Measurements from ENCODE around the gene BACH2.

The BACH2 gene

GRCh38 chr6:90277302-90278011 lies 19.2 kb downstream of the BACH2 start:
- no peak for ATAC-seq

DNA sequence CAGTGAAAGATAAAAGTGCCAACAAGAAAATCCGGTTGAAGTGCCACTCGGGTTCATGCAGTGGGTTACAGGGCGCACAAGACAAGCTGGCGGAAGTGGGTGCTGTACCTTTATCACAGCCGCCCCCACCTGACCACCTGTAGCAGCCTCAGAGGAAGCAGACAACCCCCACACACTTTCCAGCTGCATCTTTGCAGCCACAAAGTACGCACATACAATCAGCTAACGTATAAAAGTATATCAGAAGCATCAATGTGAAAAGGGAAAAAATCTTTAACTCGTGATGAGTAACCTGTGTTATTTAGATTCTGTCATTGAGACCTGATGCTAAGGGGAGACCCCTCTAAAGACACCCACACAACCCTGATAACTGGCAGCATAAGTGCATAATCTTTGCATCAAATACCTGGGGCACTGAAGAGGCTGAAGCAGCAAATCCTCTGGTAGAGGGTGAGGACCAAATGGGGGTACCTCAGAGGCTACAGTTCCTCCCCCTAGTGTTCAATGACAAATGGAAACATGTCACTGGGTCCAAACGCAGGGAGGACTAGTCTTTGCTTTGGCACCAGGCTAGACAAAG lies 22.1 kb downstream of the BACH2 start:
- ATAC-seq, result peak; percentile 96

- ATAC-seq, result no peak
These were observed 22.8 kb downstream of the BACH2 start for GRCh38 chr6:90273863-90274262.

DNA sequence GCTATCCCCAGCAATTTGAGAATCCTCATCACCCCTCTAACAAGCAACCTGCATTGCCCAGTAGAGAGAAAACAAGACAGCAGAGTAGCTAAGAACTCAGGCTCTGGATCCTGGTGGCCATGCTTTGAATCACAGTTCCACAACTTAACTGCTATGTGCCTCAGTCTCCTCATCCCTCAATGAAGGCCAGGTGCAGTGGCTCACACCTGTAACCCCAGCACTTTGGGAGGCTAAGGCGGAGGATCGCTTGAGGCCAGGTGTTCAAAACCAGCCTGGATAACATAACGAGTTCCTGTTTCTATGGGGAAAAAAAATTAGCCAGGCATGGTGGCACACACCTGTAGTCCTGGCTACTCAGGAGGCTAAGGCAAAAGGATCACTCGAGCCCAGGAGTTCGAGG lies 23.7 kb downstream of the BACH2 start:
- ATAC-seq, result no peak

- no peak for ATAC-seq
These were observed 24.8 kb downstream of the BACH2 start for GRCh38 chr6:90271831-90272230.

- ATAC-seq, result no peak
These were observed 27.3 kb downstream of the BACH2 start for GRCh38 chr6:90269334-90269733.

DNA sequence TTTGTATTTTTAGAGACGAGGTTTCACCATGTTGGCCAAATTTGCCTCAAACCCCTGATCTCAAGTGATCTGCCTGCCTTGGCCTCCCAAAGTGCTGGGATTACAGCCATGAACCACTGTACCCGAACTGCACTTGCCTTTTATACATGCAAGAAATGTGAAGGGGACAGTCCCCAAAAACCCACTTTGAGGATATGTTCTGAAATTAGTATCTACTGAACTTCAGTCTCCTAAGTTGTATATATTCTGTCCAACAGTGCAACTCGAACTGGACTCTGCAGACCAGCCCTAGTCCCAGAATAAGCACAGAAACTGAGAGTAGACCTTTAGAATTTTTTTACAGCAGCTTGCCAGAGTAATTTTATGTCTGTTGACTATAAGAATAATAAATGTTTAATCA lies 28.5 kb downstream of the BACH2 start:
- ATAC-seq, result peak in 1 of 2 donors; percentile 35

DNA sequence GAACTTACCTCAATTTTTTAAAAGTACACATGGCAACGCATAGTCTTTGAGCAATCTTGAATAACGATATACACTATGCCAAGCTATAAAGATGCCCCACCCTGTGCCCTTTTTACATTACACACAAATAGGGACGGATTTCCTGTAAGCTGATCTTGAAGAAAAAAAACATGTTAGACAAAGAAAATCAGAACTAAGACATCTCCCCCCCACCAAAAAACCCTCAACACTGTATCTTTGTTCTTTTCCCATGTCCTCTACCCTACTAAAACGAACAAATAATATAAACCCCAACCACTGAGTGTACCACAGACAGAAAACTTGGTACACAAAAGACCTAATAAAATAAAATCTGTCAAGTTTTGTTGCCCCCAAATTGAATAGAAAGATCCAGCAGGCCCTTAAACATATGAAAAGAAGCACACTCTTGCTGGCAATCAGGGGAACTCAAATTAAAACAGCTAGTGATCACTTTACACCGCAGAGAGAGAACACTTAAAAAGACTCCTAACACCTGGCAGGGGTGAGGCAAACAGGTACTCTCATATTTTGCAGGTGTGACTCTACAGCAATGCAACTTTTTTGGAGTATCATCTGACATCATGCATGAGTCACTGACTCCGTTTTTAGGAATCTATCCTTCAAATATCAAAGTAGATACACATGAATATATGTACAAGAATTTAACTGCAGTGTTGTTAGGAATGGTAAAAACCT lies 29.6 kb downstream of the BACH2 start:
- peak; percentile 72 to 79 for ATAC-seq

DNA sequence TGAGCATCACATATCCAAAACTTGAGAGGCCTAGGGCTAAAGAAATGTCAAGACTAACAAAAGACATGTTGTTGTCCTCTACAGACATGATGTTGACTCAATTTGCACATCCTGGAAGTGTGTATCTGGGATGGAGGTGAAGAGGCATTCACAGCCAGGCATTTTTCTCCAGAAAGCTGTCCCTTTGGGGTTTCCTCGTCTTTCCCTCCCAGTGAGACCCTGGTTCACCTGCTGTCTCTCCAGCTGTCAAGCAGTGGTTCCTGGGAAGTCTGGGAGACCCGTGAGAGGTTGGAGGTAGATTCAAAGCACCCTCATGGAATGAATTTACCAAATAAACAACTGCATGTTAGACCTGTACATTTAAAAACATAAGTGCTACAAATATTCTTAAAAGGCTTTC lies 32.1 kb downstream of the BACH2 start:
- ATAC-seq, result no peak

GRCh38 chr6:90263633-90264032 lies 33.0 kb downstream of the BACH2 start:
- no peak for ATAC-seq

DNA sequence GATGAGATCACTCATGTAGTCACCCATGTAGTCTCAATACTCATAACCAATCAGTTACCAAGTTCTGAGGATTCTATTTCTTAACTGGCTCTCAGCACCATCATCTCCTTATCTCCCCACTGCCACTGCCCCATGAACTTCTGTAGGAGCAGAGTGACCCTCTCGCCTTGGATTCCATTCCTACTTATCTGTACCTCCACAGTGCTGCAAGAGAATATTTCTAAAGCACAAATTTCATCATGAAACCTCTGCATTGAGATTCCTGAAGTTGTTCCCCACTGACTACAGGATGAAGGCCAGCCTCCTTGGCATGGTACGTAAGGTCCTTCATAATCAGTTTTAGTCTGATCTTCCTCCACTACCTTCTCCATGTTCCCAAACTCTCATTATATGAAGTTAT lies 34.8 kb downstream of the BACH2 start:
- ATAC-seq, result no peak

DNA sequence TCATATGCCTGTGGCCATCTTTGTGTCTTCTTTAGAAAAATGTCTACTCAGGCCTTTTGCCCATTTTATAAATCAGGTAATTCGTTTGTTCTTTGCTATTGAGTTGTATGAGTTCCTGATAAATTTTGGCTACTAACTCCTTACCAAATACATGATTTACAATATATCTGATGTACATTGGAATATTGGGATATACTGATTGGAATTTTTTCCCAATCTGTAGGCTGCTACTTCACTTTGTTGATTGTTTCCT lies 39.2 kb downstream of the BACH2 start:
- no peak for ATAC-seq

GRCh38 chr6:90256698-90257485 lies 39.8 kb downstream of the BACH2 start:
- peak; percentile 80 to 82 for ATAC-seq

GRCh38 chr6:90253631-90254030 lies 43.0 kb downstream of the BACH2 start:
- ATAC-seq, result no peak

DNA sequence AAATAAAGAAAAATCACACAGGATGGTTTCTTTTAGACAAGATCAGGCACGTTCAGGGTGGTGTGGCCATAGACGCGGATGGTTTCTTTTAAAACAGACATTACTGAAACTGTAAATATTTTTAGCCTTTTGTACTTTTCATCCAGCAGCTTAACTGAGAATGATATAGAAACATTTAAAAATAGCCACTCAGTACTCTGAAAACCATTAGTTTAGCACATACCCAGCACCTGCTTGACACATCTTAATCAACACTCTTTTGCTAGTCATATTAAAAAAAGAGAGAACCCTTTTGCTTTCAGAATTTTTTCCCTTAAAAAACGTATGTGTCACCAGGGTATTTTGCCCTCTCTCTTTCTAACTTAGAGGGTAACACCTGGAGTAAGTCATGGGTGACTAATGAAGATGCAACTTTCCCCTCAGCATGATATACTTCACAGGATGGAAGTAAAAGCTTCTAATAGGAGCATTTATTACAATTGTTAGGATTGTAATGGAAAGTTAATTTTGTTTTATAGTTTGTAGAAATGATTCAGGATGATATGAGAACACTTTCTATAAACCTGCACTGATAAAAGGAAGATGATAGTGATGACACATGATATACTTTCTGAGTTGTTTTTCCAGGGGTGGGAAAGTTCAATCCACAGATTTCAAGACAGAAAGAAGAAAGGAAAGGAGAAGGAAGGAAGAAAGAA lies 45.2 kb downstream of the BACH2 start:
- ATAC-seq, result peak; percentile 70 to 79

- ATAC-seq, result no peak
These were observed 46.2 kb downstream of the BACH2 start for GRCh38 chr6:90250405-90250804.

DNA sequence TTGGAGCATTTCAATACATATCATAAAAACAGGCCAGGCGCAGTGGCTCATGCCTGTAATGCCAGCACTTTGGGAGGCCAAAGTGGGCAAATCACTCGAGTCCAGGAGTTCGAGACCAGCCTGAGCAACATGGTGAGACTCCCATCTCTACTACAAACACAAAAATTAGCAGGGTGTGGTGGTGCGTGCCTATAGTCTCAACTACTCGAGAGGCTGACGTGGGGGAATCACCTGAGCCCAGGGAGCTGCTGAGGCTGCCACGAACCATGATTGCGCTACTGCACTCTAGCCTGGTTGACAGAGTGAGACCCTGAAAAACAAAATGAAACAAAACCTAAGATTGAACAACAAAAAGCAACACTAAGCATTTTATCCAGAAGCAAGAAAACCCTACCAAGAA lies 47.2 kb downstream of the BACH2 start:
- ATAC-seq, result peak; percentile 49 to 54

- ATAC-seq, result peak; percentile 76 to 85
These were observed 47.6 kb downstream of the BACH2 start for GRCh38 chr6:90249034-90249433.

- no peak for ATAC-seq
These were observed 49.4 kb downstream of the BACH2 start for GRCh38 chr6:90247262-90247661.

GRCh38 chr6:90241229-90241880 lies 55.3 kb downstream of the BACH2 start:
- no peak for ATAC-seq

DNA sequence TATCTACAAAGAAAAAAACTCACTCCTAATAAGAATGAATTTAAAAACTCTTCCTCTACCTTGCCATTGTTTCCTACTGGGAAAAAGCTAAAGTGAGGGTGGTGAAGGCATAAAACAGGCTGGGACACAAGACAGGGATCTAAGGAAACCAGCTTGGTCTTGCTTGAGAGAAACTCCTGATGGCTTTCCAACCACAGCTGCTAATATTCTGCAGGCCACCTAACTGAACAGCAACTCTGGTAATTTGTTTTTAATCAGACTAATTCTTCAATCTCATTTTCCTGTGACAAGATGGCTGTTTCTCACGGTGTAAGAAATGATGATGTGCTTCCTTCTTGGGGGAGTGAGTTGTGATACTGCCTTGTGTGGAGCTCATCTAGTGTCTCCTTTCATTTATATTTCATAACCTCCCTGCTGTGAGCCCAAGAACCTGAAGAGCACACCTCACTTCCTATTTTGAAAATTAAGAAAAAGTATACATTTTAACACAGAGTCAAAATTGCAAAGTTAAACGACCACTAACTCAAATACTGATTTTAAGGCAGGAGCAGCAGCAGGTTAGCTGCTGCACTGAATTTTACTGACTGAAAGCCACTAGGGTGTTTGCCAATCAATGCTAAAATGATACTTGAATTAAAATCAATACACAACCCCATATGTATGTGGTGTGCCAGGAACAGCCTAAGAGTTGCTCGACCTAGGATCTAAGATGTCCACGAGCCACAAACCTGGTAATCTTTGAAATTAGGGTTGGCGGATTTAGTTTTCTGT lies 58.0 kb downstream of the BACH2 start:
- ATAC-seq, result no peak
